GM21526 (cell line): Measurements from ENCODE around the gene PKIB.

ENCODE experiments used
- ATAC-seq: cut with Tn5 transposase; IDR thresholded peaks from one replicate; pipeline ENCODE4 v1.9.1; 2021; ENCODE audit warnings: moderate library complexity; ENCODE audit not compliant: unreplicated experiment, low FRiP score

PKIB gene

GRCh38 chr6:122663981-122664380 lies 53.8 kb downstream of the PKIB start:
- no peak for ATAC-seq

- ATAC-seq: no peak
These were observed 55.7 kb downstream of the PKIB start for GRCh38 chr6:122665929-122666328.

GRCh38 chr6:122666418-122666817 lies 56.2 kb downstream of the PKIB start:
- no peak for ATAC-seq

DNA sequence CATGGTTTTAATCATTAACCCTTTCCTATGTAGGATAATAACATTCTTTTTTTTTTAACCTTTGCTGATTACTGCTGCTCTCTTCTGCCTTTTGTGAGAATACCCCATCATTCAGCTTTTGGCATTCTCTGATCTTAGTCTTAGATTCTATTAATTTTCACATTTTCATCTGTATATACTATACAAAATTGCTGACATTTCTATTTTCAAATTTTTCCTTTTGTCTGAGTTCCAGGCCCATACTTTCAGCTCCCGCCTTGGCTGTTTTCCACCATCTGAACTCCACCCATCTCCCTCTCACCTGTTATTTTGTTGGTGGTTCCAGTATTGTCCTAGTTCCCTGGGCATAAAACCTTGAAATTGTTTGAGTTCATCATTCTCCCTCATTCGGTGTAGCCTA lies 59.2 kb downstream of the PKIB start:
- ATAC-seq: no peak

GRCh38 chr6:122669868-122670267 lies 59.7 kb downstream of the PKIB start:
- ATAC-seq: no peak

DNA sequence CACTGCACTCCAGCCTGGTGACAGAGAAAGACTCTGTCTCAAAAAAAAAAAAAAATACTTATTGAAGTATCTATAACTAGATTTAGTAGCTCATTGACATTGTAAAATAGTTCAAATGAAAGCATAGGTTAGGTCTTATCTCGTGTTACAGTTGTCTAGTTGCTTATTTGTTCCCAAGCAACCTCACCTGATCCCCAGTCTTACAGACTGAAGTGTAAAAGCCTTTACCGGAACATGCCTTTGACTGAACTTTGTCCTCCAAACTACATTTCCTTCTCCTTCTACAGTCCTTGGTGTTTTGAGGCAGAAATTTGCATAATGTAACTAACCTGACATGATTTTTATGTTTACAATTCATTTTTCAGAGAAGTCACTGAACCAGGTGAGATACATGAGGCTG lies 61.0 kb downstream of the PKIB start:
- no peak for ATAC-seq

GRCh38 chr6:122673343-122673961 lies 63.2 kb downstream of the PKIB start:
- no peak for ATAC-seq

- no peak for ATAC-seq
These were observed 65.9 kb downstream of the PKIB start for GRCh38 chr6:122676146-122676545.

- ATAC-seq: no peak
These were observed 66.5 kb downstream of the PKIB start for GRCh38 chr6:122676688-122677087.

- no peak for ATAC-seq
These were observed 67.2 kb downstream of the PKIB start for GRCh38 chr6:122677406-122677805.

DNA sequence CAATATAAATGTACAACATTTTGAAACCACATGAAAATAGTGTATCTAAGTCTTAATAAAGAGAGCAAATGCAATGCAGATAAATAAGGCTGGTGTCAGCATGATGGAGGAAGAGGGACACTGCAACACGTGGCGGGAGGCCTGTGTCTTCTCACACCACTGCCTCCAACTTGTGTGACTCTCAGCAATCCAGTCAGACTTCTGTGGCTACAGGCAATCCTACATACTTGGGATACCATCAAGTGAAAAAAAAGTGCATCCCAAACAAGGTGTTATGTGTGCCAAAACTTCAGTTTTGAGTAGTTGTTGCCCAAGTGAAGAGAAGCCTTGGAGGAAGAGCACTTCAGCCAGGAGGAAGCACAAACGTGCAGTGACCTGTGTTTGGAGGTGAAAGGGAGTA lies 68.6 kb downstream of the PKIB start:
- ATAC-seq: no peak

GRCh38 chr6:122681705-122682104 lies 71.5 kb downstream of the PKIB start:
- no peak for ATAC-seq

GRCh38 chr6:122683989-122684651 lies 73.9 kb downstream of the PKIB start:
- ATAC-seq: no peak

DNA sequence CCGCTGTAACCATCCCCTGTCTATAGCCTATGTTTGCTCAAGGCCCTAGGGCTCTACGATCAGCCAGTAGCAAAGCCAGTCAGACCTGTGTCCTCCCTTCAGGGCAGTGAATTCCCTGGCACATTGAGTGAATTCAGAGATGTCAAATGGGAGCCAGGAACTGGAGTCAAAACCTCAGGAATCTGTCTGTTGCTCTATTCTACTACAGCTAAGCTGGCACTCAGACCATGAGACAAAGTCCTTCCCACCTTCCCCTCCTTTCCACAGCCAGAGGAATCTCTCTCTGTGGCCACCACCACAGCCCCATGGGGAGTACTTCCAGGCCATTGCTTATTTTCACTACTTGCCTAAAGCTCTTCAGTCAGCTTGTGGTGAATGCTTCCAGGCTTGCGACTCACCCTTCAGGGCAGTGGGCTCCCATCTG lies 82.0 kb downstream of the PKIB start:
- ATAC-seq: no peak

- no peak for ATAC-seq
These were observed 82.8 kb downstream of the PKIB start for GRCh38 chr6:122692807-122693580.

- no peak for ATAC-seq
These were observed 83.9 kb downstream of the PKIB start for GRCh38 chr6:122694075-122694474.

- ATAC-seq: no peak
These were observed 84.4 kb downstream of the PKIB start for GRCh38 chr6:122694602-122695001.

DNA sequence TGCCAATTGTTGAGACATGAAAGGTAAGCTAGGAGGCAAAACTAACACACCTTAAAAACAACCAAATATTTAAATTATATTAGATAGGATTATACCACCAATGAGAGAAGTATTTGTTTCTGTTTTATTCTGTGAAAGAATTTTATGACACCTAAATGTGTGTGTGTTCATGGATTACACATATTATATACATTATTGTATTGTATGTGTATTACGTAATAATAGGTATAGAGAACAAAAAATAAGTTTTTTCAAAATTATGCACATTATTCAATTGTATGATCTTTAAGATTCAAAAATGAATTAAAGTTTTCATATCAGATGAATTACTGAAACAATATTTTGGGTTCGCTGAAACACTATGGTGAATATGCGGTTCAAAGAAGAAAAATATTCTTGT lies 85.0 kb downstream of the PKIB start:
- no peak for ATAC-seq

DNA sequence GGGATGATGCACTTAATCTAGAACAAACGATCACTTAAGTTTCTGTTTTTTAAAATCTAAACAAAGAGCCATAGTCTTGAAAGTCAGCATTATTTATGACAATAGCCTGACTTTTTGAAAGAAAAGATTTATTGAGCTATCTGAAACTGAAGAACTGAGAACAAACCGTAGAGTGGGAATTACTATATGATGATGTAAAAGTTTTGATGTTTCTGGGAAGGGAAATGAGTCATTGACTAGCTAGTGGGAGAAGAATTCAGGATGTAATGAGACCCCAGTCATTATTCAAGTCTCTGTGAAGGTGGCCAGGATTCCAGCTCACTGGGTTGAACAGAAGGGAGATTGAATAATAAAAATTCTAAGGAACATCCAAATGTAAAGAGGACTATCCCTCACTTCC lies 85.9 kb downstream of the PKIB start:
- ATAC-seq: no peak

DNA sequence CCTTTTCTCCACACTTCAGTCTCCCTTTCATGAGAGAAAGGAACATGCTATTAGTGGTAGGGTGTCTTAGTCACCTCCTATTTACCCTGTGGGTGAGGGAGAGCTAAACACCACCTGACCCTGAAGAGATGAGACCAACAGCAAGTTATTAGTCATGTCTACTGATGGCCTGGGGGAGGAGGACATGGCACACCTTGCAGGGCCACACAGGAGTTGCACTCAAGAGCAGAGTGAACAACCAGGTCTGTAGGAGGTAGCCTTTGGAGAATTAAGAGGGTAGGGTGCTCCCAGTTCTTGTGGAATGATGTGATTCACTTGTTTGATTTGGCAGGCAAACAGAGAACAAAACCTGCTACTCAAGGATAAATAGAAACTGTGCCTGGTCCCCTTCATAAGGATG lies 86.6 kb downstream of the PKIB start:
- ATAC-seq: no peak

GRCh38 chr6:122697458-122697857 lies 87.3 kb downstream of the PKIB start:
- ATAC-seq: no peak

- ATAC-seq: no peak
These were observed 91.5 kb downstream of the PKIB start for GRCh38 chr6:122701666-122702065.
